ENCODE results near the gene SYT7.

Gene SYT7

DNA sequence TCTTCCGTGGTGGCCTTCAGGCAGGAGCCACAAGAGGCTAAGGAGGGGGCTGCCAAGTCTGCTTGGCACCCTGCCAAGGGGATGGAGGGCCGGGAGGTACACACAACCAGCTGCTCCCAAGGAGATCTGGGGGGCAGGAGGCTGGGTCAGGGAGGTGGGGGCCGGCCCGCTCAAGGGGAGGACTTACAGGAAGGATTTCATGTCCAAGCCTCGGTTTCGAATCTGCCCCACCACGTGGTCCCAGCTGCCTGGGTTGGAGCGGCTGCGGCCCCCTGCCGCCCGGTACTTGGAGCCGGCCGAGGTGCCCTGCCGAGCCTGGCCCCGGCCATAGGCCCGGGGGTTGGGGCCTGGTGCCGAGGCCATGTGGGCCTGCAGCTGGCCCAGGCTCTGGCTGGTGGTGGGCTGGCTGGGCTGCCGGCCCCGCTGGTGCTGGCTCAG, 38.8 kb downstream of the SYT7 start:
- Histone ChIP-seq H2AFZ (ENCODE audit: low read depth, low read length) (no peak overlapping the region), H3K36me3 (ENCODE audit: insufficient read depth, low read length) (no peaks in the 10 kb centered on the region), H3K79me2 (ENCODE audit: insufficient read depth, low read length) (no peaks in the 10 kb centered on the region), H4K20me1 (ENCODE audit: insufficient read depth, low read length) (no peaks in the 10 kb centered on the region; the same call in 1 of the 2 replicates), H3K27me3 (ENCODE audit: insufficient read depth, low read length, poor library complexity) (no peaks in the 10 kb centered on the region), H3K9me3 (ENCODE audit: insufficient read depth, low read length, severe bottlenecking) (no peaks in the 10 kb centered on the region), H3K4me2 (ENCODE audit: insufficient read depth, low read length) (no peak overlapping the region), H3K9ac (ENCODE audit: low read depth, low read length) (no peak overlapping the region), H3K27ac (ENCODE audit: low read length) (no peak overlapping the region), H3K4me3 (ENCODE audit: low read depth in 1 of 2, low read length in 2 of 2) (no peak overlapping the region), H3K4me1 (ENCODE audit: insufficient read depth, low read length) (no peaks in the 10 kb centered on the region)
- ATAC-seq (ENCODE audit: insufficient read depth, low read depth) (no peak), DNase-seq (no peak)
- no peak for TF ChIP-seq EZH2 (IDR thresholded peaks at IDR 0.05; ENCODE audit: borderline replicate concordance, low read depth, low read length, severe bottlenecking)
- TF ChIP-seq, protein P1, sequence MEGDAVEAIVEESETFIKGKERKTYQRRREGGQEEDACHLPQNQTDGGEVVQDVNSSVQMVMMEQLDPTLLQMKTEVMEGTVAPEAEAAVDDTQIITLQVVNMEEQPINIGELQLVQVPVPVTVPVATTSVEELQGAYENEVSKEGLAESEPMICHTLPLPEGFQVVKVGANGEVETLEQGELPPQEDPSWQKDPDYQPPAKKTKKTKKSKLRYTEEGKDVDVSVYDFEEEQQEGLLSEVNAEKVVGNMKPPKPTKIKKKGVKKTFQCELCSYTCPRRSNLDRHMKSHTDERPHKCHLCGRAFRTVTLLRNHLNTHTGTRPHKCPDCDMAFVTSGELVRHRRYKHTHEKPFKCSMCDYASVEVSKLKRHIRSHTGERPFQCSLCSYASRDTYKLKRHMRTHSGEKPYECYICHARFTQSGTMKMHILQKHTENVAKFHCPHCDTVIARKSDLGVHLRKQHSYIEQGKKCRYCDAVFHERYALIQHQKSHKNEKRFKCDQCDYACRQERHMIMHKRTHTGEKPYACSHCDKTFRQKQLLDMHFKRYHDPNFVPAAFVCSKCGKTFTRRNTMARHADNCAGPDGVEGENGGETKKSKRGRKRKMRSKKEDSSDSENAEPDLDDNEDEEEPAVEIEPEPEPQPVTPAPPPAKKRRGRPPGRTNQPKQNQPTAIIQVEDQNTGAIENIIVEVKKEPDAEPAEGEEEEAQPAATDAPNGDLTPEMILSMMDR (IDR thresholded peaks at IDR 0.05; ENCODE audit: borderline replicate concordance, extremely low read depth, low read length, poor library complexity, severe bottlenecking): no peak

GRCh38 chr11:61541598-61541997, 39.3 kb downstream of the SYT7 start:
- H3K9ac ChIP-seq (ENCODE audit: low read depth, low read length): no peak overlapping the region
- no peaks in the 10 kb centered on the region for H3K27me3 ChIP-seq (ENCODE audit: insufficient read depth, low read length, poor library complexity)
- ATAC-seq (ENCODE audit: insufficient read depth, low read depth): no peak
- H2AFZ ChIP-seq (ENCODE audit: low read depth, low read length): no peak overlapping the region
- no peaks in the 10 kb centered on the region for H3K79me2 ChIP-seq (ENCODE audit: insufficient read depth, low read length)
- no peaks in the 10 kb centered on the region for H3K9me3 ChIP-seq (ENCODE audit: insufficient read depth, low read length, severe bottlenecking)
- DNase-seq: no peak
- H3K4me3 ChIP-seq (ENCODE audit: low read depth in 1 of 2, low read length in 2 of 2): no peak overlapping the region
- H3K4me2 ChIP-seq (ENCODE audit: insufficient read depth, low read length): no peak overlapping the region
- TF ChIP-seq EZH2 (IDR thresholded peaks at IDR 0.05; ENCODE audit: borderline replicate concordance, low read depth, low read length, severe bottlenecking): no peak
- TF ChIP-seq, protein P1 (IDR thresholded peaks at IDR 0.05; ENCODE audit: borderline replicate concordance, extremely low read depth, low read length, poor library complexity, severe bottlenecking): no peak
- H4K20me1 ChIP-seq (ENCODE audit: insufficient read depth, low read length): peaks cover under 1% of the 10 kb centered on the region; the same call in 1 of the 2 replicates
- H3K27ac ChIP-seq (ENCODE audit: low read length): no peak overlapping the region
- H3K4me1 ChIP-seq (ENCODE audit: insufficient read depth, low read length): no peaks in the 10 kb centered on the region
- no peaks in the 10 kb centered on the region for H3K36me3 ChIP-seq (ENCODE audit: insufficient read depth, low read length)

DNA sequence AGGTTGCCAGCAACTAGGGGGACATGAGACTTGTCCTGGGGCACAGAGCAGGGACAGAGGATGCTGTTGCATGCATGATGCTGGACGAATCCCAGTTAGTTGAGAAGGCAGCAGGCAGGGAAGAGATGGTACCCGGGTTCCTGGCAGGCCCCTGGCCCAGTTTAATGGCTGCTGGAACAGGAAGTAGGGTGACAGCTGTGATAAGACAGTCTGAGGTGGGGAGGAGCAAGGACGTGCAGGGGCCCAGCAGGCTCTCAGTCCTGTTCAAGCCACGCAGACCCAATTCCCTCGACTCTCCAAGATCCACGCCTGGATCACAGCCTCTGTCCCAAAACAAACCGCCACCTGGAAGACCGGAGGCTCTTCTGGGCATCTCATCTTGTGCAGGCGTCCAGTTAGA, 40.3 kb downstream of the SYT7 start:
- Histone ChIP-seq H3K27ac (ENCODE audit: low read length) (no peak overlapping the region), H3K9ac (ENCODE audit: low read depth, low read length) (no peak overlapping the region), H3K4me3 (ENCODE audit: low read depth in 1 of 2, low read length in 2 of 2) (no peak overlapping the region), H3K79me2 (ENCODE audit: insufficient read depth, low read length) (no peaks in the 10 kb centered on the region), H3K27me3 (ENCODE audit: insufficient read depth, low read length, poor library complexity) (no peaks in the 10 kb centered on the region), H3K36me3 (ENCODE audit: insufficient read depth, low read length) (no peaks in the 10 kb centered on the region), H3K4me2 (ENCODE audit: insufficient read depth, low read length) (no peak overlapping the region), H3K9me3 (ENCODE audit: insufficient read depth, low read length, severe bottlenecking) (no peaks in the 10 kb centered on the region), H3K4me1 (ENCODE audit: insufficient read depth, low read length) (no peaks in the 10 kb centered on the region), H2AFZ (ENCODE audit: low read depth, low read length) (no peak overlapping the region), H4K20me1 (ENCODE audit: insufficient read depth, low read length) (peaks cover 4% of the 10 kb centered on the region; the same call in 1 of the 2 replicates)
- DNase-seq (no peak), ATAC-seq (ENCODE audit: insufficient read depth, low read depth) (no peak)
- TF ChIP-seq EZH2 (IDR thresholded peaks at IDR 0.05; ENCODE audit: borderline replicate concordance, low read depth, low read length, severe bottlenecking): no peak
- TF ChIP-seq, protein P1 (IDR thresholded peaks at IDR 0.05; ENCODE audit: borderline replicate concordance, extremely low read depth, low read length, poor library complexity, severe bottlenecking): no peak

Measured in DND-41 (cell line).